Testis (tissue), 2 donors: ENCODE results near the gene MRPL40.

Experiments
- POLR2A ChIP-seq: fragments of 450-650 bp; IDR thresholded peaks from one replicate; pipeline ENCODE4 v1.6.1; 2017; ENCODE audit warnings: antibody characterized with exemption, mild to moderate bottlenecking, moderate library complexity
- TF ChIP-seq, protein P1 (sequence below), 3 experiments: fragments of 450-650 bp in 2 of 3; fragments of 200-600 bp in 1 of 3; sonication (generic) in 1 of 3; IDR thresholded peaks; one replicate each; pipeline ENCODE4 v1.5.1; 2016 to 2019; ENCODE audit warnings: antibody characterized with exemption in 3 of 3, mild to moderate bottlenecking in 2 of 3, moderate library complexity in 1 of 3

DNA sequence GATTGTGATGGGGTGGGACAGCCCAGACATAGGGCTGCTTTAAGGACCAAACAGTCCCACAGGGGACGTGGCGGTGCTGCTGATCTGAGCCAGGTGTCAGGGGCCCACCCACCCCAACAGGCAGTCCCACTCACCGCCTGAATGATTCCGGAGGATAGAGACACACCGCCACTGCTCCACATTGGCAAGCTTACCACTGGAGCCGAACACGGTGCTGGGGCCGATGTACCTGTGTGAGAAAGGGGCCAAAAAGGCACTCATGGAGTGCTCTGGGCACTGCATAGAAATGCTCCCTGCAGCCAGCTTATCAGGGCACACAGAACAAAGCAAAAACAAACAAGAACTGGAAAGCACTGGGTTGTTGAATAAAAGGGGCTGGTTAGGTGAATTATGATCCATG, 26.7 kb upstream of the MRPL40 start:
- TF ChIP-seq POLR2A, result no peak
- TF ChIP-seq, protein P1, sequence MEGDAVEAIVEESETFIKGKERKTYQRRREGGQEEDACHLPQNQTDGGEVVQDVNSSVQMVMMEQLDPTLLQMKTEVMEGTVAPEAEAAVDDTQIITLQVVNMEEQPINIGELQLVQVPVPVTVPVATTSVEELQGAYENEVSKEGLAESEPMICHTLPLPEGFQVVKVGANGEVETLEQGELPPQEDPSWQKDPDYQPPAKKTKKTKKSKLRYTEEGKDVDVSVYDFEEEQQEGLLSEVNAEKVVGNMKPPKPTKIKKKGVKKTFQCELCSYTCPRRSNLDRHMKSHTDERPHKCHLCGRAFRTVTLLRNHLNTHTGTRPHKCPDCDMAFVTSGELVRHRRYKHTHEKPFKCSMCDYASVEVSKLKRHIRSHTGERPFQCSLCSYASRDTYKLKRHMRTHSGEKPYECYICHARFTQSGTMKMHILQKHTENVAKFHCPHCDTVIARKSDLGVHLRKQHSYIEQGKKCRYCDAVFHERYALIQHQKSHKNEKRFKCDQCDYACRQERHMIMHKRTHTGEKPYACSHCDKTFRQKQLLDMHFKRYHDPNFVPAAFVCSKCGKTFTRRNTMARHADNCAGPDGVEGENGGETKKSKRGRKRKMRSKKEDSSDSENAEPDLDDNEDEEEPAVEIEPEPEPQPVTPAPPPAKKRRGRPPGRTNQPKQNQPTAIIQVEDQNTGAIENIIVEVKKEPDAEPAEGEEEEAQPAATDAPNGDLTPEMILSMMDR (IDR thresholded peaks at IDR 0.05), result no peak
